GM18868 (cell line): Measurements from ENCODE around the gene MMGT1.
A peak's percentile ranks its signal among the peaks of the same experiment; 100 is the strongest.

Source experiments
- ATAC-seq: cut with Tn5 transposase; IDR thresholded peaks from one replicate; pipeline ENCODE4 v1.9.1; 2021; ENCODE audit warnings: mild to moderate bottlenecking, moderate library complexity; ENCODE audit not compliant: unreplicated experiment

Gene MMGT1

GRCh38 chrX:135927897-135928296, 45.9 kb downstream of the MMGT1 start:
- no peak for ATAC-seq

DNA sequence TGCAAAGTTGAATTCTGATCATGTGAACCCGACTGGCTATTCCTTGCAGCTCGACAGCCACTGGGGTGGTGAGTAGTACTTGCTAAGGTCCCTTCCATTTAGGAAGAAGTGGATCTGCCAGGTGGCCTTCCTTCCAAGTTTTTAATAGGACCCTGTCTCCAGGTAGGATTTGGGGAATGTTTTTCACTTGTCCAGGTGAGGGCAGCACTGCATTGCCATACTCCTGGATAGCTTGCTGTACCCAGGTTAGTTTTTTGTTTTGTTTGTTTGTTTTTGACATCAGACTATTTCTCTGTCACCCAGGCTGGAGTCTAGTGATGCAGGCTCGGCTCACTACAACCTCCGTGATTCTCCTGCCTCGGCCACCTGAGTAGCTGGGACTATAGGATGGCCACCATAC, 50.4 kb downstream of the MMGT1 start:
- ATAC-seq: no peak

- peak; percentile 30 for ATAC-seq
Observed at GRCh38 chrX:135920516-135920915, 53.3 kb downstream of the MMGT1 start.

GRCh38 chrX:135914404-135914803, 59.4 kb downstream of the MMGT1 start:
- ATAC-seq: no peak
